ENCODE results near the gene REP15.
"Not testable (repeated sequence)": the region's sequence is repeated elsewhere in the genome, so short reads cannot be mapped to it uniquely, and the experiment has no call there.

DNA sequence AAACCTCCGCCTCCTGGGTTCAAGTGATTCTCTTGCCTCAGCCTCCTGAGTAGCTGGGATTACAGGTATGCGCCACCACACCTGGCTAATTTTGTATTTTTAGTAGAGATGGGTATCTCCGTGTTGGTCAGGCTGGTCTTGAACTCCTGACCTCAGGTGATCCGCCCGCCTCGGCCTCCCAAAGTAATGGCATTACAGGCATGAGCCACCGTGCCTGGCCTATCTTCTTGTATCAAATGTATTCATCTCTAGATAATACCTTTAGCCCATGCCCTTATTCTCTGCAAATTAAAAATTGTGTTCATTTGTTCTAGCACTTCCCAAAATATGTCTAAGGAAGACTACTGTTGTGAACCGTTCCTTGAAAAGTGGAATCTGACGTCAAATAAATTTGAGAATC, 38.1 kb downstream of the REP15 start:
- TF ChIP-seq POLR2A (IDR thresholded peaks at IDR 0.05; ENCODE audit: low read depth); POLR2AphosphoS5 (IDR thresholded peaks at IDR 0.05); CTCF (IDR thresholded peaks at IDR 0.05): not testable (repeated sequence)
